Esophagus squamous epithelium (tissue), 5 donors: ENCODE measurements around the gene ATP5PB. TPM values are rescaled to one million over a fixed set of nuclear protein-coding genes. Genes with fewer than 3 reads are reported as not detected.

Source experiments
- DNase-seq: peaks from one replicate; lab custom pipeline; 2025; lab: John Stamatoyannopoulos, UW
- H3K27ac ChIP-seq, 4 donors: fragments of 200-600 bp; sonication (generic); one replicate each; pipeline ENCODE4 v1.5.1; 2016 to 2019; ENCODE audit warnings: mild to moderate bottlenecking in 1 of 4
- H3K27me3 ChIP-seq, 4 donors: fragments of 200-600 bp; sonication (generic); 1 replicate in 3 of 4; 2 replicates in 1 of 4; pipeline versions ENCODE4 v1.5.1 to v1.6.0; 2017 to 2021; ENCODE audit warnings: antibody characterized with exemption in 1 of 4
- H3K36me3 ChIP-seq, 3 donors: fragments of 200-600 bp; sonication (generic); one replicate each; pipeline ENCODE4 v1.5.1; 2016 to 2019
- H3K4me1 ChIP-seq, 3 donors: fragments of 200-600 bp; sonication (generic); one replicate each; pipeline ENCODE4 v1.5.1; 2017 to 2019
- H3K4me3 ChIP-seq, 4 donors: fragments of 200-600 bp; sonication (generic); 1 replicate in 3 of 4; 2 replicates in 1 of 4; pipeline ENCODE4 v1.5.1; 2016 to 2019; ENCODE audit warnings: mild to moderate bottlenecking in 2 of 4, moderate library complexity in 1 of 4
- H3K9me3 ChIP-seq, 3 donors: fragments of 200-600 bp; sonication (generic); one replicate each; pipeline ENCODE4 v1.5.1; 2016 to 2019
- CTCF ChIP-seq, 6 experiments: fragments of 450-650 bp in 4 of 6; fragments of 200-600 bp in 2 of 6; sonication (generic) in 2 of 6; IDR thresholded peaks; one replicate each; pipeline ENCODE4 v1.5.1; 2016 to 2019; ENCODE audit warnings: antibody characterized with exemption in 6 of 6, mild to moderate bottlenecking in 4 of 6, moderate library complexity in 4 of 6
- POLR2A ChIP-seq, 4 donors: fragments of 450-650 bp; IDR thresholded peaks; one replicate each; pipeline ENCODE4 v1.6.1; 2017; ENCODE audit warnings: antibody characterized with exemption in 4 of 4, mild to moderate bottlenecking in 4 of 4, moderate library complexity in 3 of 4
- WGBS, 2 donors: methylation state at CpG; one replicate each; pipeline ENCODE4 v1.1.5; 2018; 5-methylcytosine and 5-hydroxymethylcytosine counted together
- intact Hi-C: fragments of 100-400 bp; cut with DNase I; formaldehyde crosslinking; loops from one replicate; pipeline ENCODE4 v1.15.0; 2022
- total RNA-seq, 4 donors: library from RNA; depleted of rRNA; stranded (reverse); fragments of >200 nt; gene quantifications; one replicate each; pipeline ENCODE4 v1.1.0, GENCODE V29; 2016
- donor health status: DM: yes; HTN: yes; CAD: no.

Gene ATP5PB
- total RNA-seq, 4 donors from 2014 or later = 201 to 318 (median 243) TPM

GRCh38 chr1:111452581-111452980, 3.3 kb downstream of the ATP5PB start:
- no peak for DNase-seq
- intact Hi-C loops = no loop called here
- WGBS, 2 donors = 81% methylated on average over 3 of the region's 3 CpGs
- H3K9me3 ChIP-seq = no peaks in the 10 kb centered on the region
- H3K36me3 ChIP-seq = peaks cover 0 to 53% (median 12%) of the 10 kb centered on the region in 3 donors
- H3K27ac ChIP-seq = no peak overlapping the region
- H3K4me3 ChIP-seq = no peak overlapping the region
- no peaks in the 10 kb centered on the region for H3K27me3 ChIP-seq
- H3K4me1 ChIP-seq = peaks cover 18 to 68% (median 38%) of the 10 kb centered on the region in 3 donors
- TF ChIP-seq CTCF (IDR thresholded peaks at IDR 0.05) (no peak), POLR2A (IDR thresholded peaks at IDR 0.05) (no peak)

GRCh38 chr1:111453706-111454105, 4.4 kb downstream of the ATP5PB start:
- TF ChIP-seq CTCF (IDR thresholded peaks at IDR 0.05) = no peak
- TF ChIP-seq POLR2A (IDR thresholded peaks at IDR 0.05) = no peak
- H3K9me3 ChIP-seq = no peaks in the 10 kb centered on the region
- whole genome bisulfite sequencing, 2 donors = 87 to 90% methylated on average over 3 of the region's 3 CpGs
- H3K27ac ChIP-seq = no peak overlapping the region
- intact Hi-C loops = no loop called here
- H3K27me3 ChIP-seq = no peaks in the 10 kb centered on the region
- peaks cover 18 to 57% (median 33%) of the 10 kb centered on the region in 3 donors for H3K4me1 ChIP-seq
- H3K36me3 ChIP-seq = peaks cover 0 to 64% (median 22%) of the 10 kb centered on the region in 3 donors
- H3K4me3 ChIP-seq = no peak overlapping the region
- DNase-seq = no peak

GRCh38 chr1:111454859-111455641, 5.8 kb downstream of the ATP5PB start:
- 58 to 61% methylated on average over 5 of the region's 5 CpGs for WGBS, 2 donors
- TF ChIP-seq CTCF (IDR thresholded peaks at IDR 0.05) (no peak), POLR2A (IDR thresholded peaks at IDR 0.05) (no peak)
- Histone ChIP-seq H3K27ac (no peak overlapping the region), H3K4me3 (no peak overlapping the region), H3K9me3 (no peaks in the 10 kb centered on the region), H3K36me3 (peaks cover 0 to 78% (median 34%) of the 10 kb centered on the region in 3 donors), H3K4me1 (peaks cover 16 to 55% (median 32%) of the 10 kb centered on the region in 3 donors), H3K27me3 (no peaks in the 10 kb centered on the region)
- intact Hi-C loops = no loop called here
- no peak for DNase-seq

GRCh38 chr1:111455642-111456031, 6.4 kb downstream of the ATP5PB start:
- Histone ChIP-seq H3K9me3 (no peaks in the 10 kb centered on the region), H3K27me3 (no peaks in the 10 kb centered on the region), H3K27ac (no peak overlapping the region), H3K4me3 (no peak overlapping the region), H3K36me3 (peaks cover 0 to 83% (median 36%) of the 10 kb centered on the region in 3 donors), H3K4me1 (peaks cover 10 to 49% (median 27%) of the 10 kb centered on the region in 3 donors)
- WGBS, 2 donors = 81 to 86% methylated on average over 3 of the region's 3 CpGs
- intact Hi-C loops = no loop called here
- TF ChIP-seq POLR2A (IDR thresholded peaks at IDR 0.05) (no peak), CTCF (IDR thresholded peaks at IDR 0.05) (no peak)
- DNase-seq = no peak

GRCh38 chr1:111461765-111462164, 12.5 kb downstream of the ATP5PB start:
- Histone ChIP-seq H3K36me3 (peaks cover 0 to 82% (median 33%) of the 10 kb centered on the region in 3 donors), H3K4me1 (peaks cover 0 to 6% (median 0%) of the 10 kb centered on the region in 3 donors), H3K27me3 (no peaks in the 10 kb centered on the region), H3K4me3 (no peak overlapping the region), H3K27ac (no peak overlapping the region), H3K9me3 (no peaks in the 10 kb centered on the region)
- TF ChIP-seq POLR2A (IDR thresholded peaks at IDR 0.05) (no peak), CTCF (IDR thresholded peaks at IDR 0.05) (no peak)
- intact Hi-C loops = no loop called here
- no peak for DNase-seq
- 90 to 96% methylated on average over 3 to 6 of the region's 6 CpGs for WGBS, 2 donors
